Endothelial cell of umbilical vein (primary cell): Measurements from ENCODE around the gene MATN1.

Source experiments
- EZH2 ChIP-seq: IDR thresholded peaks from 2 replicates; pipeline ENCODE4 v1.6.1; 2012; ENCODE audit warnings: borderline replicate concordance, low read depth, mild to moderate bottlenecking, moderate library complexity, low read length, inconsistent platforms; ENCODE audit not compliant: severe bottlenecking
- JUN ChIP-seq: IDR thresholded peaks from 2 replicates; pipeline ENCODE4 v1.6.1; 2011; ENCODE audit warnings: borderline replicate concordance, low read depth; ENCODE audit not compliant: insufficient read length, insufficient read depth
- MYC ChIP-seq: IDR thresholded peaks from one replicate; pipeline ENCODE4 v1.6.1; 2011; ENCODE audit warnings: mild to moderate bottlenecking, low read depth, low read length
- POLR2A ChIP-seq: IDR thresholded peaks from 2 replicates; pipeline ENCODE4 v1.6.1; 2012; ENCODE audit warnings: low read depth, mild to moderate bottlenecking, control low read depth, low read length
- TF ChIP-seq, protein P1 (sequence below), 2 donors: IDR thresholded peaks; 1 replicate in 1 of 2; 2 replicates in 1 of 2; pipeline ENCODE4 v1.5.1; 2011; ENCODE audit warnings: low read length in 2 of 2, mild to moderate bottlenecking in 2 of 2, moderate library complexity in 2 of 2, control low read depth in 1 of 2, inconsistent platforms in 1 of 2, low read depth in 1 of 2; ENCODE audit not compliant: insufficient read depth in 1 of 2; ENCODE audit errors: extremely low read depth in 1 of 2
- TF ChIP-seq, protein P2 (sequence below): IDR thresholded peaks from 2 replicates; pipeline ENCODE4 v1.6.1; 2011; ENCODE audit not compliant: insufficient read depth, insufficient read length

DNA sequence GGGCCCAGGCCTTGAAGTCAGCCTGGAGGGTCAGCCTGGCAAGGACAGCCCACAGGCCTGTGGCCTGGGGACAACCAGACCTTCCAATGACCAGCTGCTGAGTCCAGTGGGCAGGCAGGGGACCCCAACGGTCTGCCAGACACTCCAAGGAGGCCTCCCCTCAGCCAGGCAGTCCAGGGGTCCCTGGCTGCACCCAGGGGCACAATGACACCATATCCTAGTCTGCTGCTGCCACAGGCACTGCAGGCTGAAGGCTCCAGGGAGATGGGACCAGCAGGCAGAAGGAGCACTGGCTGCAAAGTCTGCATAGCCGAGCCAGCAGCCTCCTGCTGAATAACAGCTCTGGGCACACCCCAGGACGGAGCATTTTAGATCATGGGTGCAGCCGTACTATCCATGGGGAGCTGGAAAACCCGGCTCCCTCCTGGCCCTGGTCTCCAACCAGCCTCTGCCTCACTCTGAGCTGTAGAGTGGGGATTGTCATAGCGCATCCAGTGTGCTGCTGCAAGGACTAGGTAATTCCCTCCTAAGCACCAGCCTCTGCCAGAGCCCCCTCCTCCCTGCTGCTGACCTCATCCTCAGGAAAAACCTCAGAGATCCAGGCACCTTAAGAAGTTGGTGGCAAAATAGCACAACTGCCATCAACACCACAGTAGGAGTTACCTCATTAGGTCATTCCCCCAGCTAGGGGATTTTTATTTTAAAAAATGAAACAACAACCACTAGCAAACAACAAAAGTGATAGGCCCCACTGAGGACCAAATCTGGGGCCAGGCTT is 39.0 kb upstream of the MATN1 start:
- TF ChIP-seq, protein P1, sequence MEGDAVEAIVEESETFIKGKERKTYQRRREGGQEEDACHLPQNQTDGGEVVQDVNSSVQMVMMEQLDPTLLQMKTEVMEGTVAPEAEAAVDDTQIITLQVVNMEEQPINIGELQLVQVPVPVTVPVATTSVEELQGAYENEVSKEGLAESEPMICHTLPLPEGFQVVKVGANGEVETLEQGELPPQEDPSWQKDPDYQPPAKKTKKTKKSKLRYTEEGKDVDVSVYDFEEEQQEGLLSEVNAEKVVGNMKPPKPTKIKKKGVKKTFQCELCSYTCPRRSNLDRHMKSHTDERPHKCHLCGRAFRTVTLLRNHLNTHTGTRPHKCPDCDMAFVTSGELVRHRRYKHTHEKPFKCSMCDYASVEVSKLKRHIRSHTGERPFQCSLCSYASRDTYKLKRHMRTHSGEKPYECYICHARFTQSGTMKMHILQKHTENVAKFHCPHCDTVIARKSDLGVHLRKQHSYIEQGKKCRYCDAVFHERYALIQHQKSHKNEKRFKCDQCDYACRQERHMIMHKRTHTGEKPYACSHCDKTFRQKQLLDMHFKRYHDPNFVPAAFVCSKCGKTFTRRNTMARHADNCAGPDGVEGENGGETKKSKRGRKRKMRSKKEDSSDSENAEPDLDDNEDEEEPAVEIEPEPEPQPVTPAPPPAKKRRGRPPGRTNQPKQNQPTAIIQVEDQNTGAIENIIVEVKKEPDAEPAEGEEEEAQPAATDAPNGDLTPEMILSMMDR (IDR thresholded peaks at IDR 0.05; ENCODE audit: extremely low read depth in 1 of 2, insufficient read depth in 1 of 2, low read depth in 1 of 2, low read length in 2 of 2), result no peak
- TF ChIP-seq EZH2, result no peak
- TF ChIP-seq, protein P2, sequence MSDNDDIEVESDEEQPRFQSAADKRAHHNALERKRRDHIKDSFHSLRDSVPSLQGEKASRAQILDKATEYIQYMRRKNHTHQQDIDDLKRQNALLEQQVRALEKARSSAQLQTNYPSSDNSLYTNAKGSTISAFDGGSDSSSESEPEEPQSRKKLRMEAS, result no peak
- TF ChIP-seq POLR2A, result no peak
- TF ChIP-seq JUN, result no peak
- no peak for TF ChIP-seq MYC
